CD4-positive, alpha-beta T cell treated with Interleukin-6 at 100 ng/mL for 8 hours (primary cell): ENCODE data around the gene CCSER1.
"Not testable (repeated sequence)": the region's sequence is repeated elsewhere in the genome, so short reads cannot be mapped to it uniquely, and the experiment has no call there.

Experiments
- DNase-seq: peaks from one replicate; pipeline ENCODE4 v3.0.0-alpha.2; 2020; ENCODE audit warnings: mixed read lengths, low spot score

Gene CCSER1

DNA sequence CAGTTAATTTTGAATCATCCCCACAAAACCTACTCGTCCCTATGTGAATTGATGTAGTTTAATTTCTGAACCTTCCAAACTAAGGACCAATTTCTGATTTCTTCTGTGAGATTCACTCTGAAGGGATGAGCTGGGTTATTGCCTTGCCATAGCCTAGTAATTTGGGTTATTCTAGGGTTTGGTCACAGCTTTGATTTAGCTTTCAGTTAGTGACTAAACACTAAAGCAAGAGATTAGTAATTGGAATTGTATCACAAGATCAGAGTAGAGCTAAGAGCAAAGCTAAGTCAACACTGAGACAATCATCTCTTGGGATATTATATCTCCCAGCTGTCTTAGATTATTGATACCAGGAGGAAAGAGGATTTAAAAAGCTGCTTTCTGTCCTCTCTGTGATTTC lies 588.0 kb downstream of the CCSER1 start:
- DNase-seq = no peak

- DNase-seq = no peak
These were observed 591.7 kb downstream of the CCSER1 start for GRCh38 chr4:90718931-90719330.

DNA sequence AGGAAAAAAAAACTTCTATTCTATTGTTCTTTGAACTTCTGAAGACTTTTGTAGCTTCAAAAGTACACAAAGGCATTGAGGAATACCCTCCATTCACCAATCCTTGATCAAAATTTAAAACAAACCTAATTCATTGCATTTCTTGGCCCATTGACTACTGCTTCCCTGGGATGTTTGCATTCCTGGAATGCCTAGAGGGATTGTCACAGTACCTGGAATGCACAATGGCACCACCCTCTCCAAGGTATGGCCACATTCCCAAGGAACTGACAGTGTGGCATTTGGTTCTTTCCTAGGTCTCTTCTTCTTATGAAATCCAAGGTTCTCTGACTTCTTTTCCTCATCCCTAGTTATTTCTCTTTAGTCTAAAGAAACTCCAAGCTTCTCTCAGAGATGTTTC lies 600.7 kb downstream of the CCSER1 start:
- DNase-seq = no peak

- no peak for DNase-seq
These were observed 603.6 kb downstream of the CCSER1 start for GRCh38 chr4:90730752-90731151.

DNA sequence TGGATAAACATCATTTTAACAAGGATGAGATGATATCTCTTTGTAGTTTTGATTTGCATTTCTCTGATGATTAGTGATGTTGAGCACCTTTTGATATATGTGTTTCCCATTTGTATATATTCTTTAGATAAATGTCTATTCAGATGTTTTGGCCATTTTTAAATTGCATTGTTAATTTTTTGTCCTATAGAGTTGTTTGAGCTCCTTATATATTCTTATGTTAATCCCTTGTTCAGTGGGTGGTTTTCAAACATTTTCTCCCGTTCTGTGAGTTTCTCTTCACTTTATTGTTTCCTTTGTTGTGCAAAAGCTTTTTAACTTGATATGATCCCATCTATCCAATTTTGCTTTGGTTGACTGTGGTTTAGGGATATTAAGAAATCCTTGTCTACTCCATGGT lies 606.0 kb downstream of the CCSER1 start:
- no peak for DNase-seq

- no peak for DNase-seq
These were observed 618.0 kb downstream of the CCSER1 start for GRCh38 chr4:90745176-90745575.

GRCh38 chr4:90753068-90753467 lies 625.9 kb downstream of the CCSER1 start:
- DNase-seq = no peak

DNA sequence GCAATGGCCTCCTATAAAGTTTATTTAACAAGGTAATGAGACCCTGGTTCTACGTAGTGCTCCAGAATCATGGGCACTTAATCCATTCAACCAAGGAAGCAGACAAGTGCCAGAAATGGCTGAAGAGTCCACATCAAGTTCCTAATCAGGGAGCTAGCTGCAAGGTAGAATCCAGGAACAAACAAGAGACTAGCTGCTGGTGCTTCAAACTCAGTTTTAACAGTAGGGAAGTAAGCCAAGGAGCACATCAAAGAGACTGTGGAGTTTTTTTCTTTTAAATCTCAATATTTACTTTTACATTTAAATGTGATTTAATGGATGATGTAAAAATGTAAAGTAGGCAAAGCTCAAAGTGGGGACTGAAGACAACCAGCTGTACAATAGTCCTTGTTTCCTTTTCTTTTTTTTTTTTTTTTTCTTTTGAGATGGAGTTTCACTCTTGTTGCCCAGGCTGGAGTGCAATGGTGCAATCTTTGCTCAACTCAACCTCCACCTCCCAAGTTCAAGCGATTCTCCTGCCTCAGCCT lies 630.4 kb downstream of the CCSER1 start:
- DNase-seq = no peak

GRCh38 chr4:90760059-90760458 lies 632.9 kb downstream of the CCSER1 start:
- no peak for DNase-seq

DNA sequence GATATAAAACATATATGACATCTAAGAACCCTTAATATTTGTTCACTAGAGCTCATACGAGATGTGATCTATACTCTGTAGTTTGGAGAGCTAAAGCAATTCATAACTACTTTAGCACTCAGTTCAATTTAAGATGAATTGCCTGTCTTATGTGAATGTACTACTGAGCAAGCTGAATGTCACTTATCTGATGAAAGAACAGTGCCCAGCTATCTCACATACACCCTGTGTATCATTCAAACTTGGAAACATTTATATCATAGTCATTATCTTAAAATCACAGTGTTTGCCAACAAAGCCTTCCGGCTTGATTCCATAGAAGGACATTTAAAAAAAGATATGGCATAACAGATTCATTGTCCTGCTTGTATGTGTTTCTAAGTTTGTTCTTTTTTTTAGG lies 639.6 kb downstream of the CCSER1 start:
- DNase-seq = no peak

GRCh38 chr4:90769251-90769650 lies 642.1 kb downstream of the CCSER1 start:
- DNase-seq = no peak

DNA sequence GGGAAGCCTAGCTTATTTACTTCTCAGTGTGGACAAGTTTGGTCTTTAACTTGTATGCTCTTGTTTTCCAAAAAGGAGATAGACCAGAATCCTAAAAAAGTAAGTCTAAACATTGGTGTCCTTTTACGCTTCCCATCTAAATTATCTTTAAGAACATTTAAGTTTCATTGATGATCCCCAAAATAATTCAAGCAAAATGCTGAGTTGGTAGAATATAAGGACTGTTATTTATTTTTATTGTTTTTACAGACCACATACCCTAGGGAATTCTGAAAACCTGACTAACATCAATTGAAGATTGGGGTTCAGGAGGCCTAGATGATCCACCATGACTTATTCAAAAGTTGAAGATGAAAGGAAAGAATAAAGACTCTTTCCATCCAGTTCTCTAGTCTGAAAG lies 653.0 kb downstream of the CCSER1 start:
- no peak for DNase-seq

- DNase-seq = no peak
These were observed 659.4 kb downstream of the CCSER1 start for GRCh38 chr4:90786602-90787001.

DNA sequence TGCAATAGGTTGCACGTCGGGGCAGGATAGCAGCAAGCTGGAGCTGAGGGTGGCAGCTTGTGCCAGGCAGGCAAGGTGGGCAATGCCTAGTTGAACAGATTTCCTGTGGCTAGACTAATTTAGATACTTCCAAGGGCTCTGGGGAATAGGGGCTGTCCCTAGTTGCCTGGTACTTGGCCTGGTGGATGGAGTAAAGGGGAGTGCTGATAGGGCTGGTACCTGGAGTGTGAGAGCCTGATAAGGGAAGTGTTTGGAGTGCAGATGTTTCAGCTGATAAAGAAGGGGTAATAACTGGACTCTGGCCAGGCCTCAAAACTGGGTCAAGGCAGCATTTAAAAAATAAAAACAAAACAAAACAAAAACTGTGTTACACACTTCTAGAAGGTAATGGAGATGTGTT lies 665.5 kb downstream of the CCSER1 start:
- no peak for DNase-seq

GRCh38 chr4:90798948-90799347 lies 671.8 kb downstream of the CCSER1 start:
- no peak for DNase-seq

DNA sequence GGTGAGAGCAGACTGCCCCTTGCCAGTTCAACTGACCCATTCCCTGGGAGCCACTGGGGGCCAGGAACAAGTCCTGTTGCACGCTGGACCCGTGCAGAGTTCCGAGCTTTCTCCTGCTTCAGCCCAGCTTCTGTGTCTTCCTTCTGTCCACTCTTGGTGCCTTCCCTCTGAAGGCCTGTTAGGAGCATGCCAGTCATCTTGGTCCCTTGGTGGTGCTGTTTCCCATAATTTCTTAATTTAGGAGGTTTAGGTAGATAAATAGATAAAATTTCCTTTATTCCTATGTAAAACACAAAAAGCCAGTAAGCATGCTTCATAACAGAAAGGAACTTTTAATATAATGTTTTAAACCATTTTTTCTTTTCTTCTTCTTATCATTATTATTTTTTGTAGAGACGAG lies 672.7 kb downstream of the CCSER1 start:
- DNase-seq = no peak

DNA sequence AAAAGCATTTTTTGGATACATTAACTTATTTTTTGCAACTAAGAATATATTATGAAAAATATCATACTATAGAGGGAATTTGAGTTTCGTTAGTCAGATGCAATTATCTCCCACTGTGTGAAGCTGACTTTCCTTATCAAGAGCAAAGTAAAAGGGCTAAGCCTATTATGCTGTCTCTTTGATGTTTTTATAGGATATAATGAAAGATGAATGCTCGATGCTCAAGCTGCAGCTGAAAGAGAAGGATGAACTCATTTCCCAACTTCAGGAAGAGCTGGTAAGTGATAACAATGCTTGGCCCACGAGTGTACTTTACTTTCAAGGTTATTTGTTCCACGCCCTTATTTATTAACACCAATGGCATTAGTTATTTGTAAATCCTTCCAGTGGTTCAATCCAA lies 688.4 kb downstream of the CCSER1 start:
- DNase-seq = no peak

DNA sequence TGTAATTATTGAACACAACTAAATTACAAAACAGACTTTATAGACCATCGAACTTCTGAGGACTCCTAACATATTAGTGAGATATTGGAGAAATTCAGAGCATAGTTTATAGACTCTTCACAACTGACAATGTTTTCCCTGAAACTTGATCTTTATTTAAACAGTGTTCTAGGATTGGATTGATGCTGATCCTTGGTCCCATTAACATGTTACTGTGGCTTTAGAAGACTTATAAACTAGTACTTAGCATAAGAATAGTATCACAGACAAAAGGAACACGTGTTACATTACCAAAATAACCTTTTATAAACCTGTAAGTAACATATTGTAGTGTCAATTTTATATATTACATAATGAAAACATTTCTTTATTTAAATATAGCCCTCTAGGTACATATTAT lies 689.6 kb downstream of the CCSER1 start:
- DNase-seq = no peak

DNA sequence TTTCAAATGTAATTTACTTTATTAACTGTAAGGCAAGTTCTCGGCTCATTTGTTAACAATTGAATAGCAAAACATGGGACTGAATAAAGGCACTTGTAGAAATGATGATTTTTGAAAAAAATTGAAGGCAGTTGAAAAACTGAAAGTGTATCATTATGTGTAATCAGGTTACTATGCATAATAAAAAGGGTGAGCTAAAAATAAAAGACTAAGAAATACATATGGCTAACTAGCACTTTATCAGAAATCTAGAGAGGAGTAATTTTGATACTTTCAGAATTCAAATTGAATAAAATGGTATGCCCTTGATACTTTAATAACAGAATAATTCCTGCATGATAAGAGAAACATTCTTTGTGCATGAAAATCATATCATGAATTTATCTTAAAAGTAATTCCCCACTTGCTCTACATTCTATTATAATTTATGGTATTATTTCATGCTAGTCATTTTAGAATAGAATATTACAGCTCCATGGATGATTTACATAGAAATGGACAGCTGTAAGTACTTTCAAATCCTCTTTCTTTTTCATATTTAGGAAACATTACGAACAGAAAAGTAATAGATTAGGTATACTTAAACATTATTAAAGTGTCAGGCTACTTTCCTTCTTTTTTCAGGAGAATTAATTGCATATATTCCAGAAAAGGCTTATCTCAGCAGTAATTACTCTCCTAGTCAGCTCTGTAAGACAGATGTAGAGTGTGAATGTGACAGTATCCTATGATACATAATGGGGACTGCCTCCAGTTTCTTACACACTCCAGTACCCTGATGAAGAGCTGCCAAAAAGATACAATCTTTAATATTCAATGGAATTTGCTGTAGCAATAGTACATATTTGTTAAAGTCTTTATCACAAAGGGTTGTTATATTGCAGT lies 697.3 kb downstream of the CCSER1 start:
- DNase-seq = no peak

GRCh38 chr4:90825849-90826248 lies 698.7 kb downstream of the CCSER1 start:
- DNase-seq = no peak

DNA sequence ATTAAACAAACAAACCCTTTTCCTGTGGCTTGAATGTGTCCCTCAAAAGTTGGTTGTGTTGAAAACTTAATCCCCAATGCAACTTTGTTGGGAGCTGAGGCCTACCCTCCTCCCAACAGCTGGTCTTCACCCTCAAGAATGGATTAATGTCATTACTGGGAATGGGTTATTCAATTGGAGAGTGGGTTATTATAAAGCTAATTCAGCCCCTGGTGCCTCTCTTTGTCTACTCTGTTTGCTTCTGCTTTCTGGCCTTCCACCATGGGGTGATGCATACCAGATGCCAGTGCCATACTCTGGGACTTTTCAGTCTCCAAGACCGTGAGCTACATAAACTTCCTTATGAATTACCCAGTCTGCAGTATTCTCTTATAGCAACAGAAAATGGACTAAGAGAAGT lies 706.5 kb downstream of the CCSER1 start:
- no peak for DNase-seq

DNA sequence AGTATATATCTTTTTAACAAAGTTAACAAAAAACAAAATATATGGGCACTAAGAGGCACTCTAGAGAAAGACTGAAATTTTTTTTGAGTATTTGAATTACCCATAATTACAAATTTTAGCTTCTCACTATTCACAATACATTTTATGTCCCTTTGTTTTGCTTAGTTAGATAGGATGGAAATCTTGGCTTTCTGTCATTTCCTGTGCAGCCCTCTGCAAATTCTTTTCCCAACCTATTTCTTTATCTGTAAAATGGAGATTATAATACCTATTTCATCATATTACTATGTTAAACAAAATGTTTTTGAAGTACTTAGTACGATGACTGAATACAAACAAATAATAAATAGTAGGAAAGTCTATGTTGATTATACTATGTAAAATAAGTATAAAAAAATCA lies 710.0 kb downstream of the CCSER1 start:
- DNase-seq = no peak

GRCh38 chr4:90838859-90839258 lies 711.7 kb downstream of the CCSER1 start:
- DNase-seq = not testable (repeated sequence)

GRCh38 chr4:90840291-90840690 lies 713.1 kb downstream of the CCSER1 start:
- DNase-seq = no peak
